Stimulated activated CD8-positive, alpha-beta memory T cell treated with anti-CD3 and anti-CD28 coated beads, Interleukin-7, amount 100 ng/mL, for 1 hour (primary cell): ENCODE results near the gene ABCB10.
"Not testable (repeated sequence)": the region's sequence is repeated elsewhere in the genome, so short reads cannot be mapped to it uniquely, and the experiment has no call there.

ENCODE experiments used
- DNase-seq, 2 donors: peaks; one replicate each; pipeline ENCODE4 v3.0.0-alpha.2; 2020; ENCODE audit warnings: low read depth in 2 of 2

Gene ABCB10

DNA sequence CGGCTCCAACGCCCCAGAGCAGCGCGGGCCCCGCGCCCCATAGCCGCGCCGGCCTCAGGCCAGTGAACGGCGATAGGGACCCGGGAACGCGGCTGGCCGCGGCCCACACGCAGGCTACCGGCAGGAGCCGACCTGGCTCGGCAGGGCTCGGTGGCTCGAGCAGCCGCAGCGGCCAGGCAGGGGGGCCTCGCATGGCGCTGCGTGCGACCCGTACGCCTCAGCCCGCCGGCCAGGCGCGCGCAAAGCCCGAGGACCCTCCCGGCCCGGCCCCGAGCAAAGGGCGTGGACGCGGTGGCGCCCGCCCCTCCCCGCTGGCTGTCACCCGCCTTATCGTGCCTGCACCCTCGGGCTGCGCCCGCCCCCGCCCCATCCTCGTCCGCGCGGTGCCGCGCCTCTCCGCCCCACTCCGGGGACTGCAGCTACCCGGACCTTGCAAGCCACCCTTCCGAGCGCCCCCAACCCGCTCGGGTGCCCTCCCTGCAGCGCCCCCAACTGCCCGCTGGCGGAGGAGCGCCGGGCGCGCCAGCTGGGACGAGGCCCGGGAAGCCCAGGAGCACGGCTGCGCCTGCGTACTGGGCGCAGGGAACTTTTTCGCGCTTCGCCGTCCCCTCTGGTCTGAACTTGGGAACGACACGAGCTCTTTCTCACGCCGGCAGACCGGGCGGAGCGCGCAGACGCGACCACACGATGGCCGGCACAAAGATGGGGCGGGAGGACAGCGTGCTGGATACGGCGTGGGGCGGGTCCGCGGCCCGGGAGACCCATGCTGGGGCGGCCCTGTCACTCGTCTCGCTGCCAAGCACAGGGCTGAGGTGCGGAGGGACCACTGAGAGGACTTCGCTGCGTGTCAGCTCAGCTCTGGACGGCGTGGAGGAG, at the start of gene ABCB10:
Gene ABCB10, minus strand, starts transcription at position 248 of the 876 bp plus-strand sequence. Its CDS starts 55 bp downstream, at position 193.
- peak; percentile 60 to 64 for DNase-seq

DNA sequence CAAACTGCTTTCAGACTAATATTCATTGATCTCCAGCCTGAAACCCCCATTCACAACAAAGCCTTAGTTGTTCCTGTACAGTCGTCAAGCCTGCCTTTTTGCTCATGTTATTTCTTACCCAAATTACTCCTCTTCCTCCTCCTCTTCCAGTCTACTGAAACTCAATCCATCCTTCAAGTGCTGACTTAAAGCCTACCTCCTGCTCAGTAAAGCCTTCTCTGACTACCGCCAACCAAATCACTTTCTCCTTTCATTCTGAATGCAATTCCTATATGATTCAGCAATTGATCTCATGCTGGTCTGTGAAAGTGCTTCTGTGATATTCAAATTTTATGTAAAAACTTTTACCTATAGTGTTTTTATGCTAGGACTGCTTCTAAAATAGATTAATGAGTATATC, 48.9 kb upstream of the ABCB10 start:
- no peak for DNase-seq

DNA sequence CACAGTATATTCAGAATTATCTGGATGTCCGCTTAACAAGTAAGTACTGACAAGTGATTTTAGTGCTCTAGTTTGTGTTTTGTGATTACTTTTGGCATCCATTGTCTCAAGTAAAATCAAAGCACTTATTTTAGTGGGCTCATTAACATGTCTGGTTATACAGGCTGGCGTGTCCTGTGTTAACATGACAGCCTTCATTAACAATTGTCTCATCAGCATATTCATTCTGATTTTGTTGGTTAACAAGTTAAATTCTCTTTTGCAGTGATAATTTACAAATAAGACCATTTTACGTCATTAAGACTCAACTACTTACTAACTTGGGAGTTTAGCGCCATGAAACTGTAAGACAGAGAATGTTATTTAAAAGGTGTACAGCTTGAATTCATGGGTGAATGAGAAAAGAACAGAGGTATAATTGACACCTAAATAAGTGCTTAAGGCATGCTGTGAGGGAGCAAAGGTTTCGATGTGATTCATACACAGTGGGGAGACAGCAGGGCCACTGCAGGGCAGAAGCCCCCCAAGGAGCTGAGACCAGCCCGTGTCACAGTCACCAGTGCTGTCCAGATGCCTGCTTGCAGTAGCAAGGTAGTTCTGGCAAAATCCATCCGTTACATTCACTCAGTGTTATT, 45.0 kb upstream of the ABCB10 start:
- no peak for DNase-seq

DNA sequence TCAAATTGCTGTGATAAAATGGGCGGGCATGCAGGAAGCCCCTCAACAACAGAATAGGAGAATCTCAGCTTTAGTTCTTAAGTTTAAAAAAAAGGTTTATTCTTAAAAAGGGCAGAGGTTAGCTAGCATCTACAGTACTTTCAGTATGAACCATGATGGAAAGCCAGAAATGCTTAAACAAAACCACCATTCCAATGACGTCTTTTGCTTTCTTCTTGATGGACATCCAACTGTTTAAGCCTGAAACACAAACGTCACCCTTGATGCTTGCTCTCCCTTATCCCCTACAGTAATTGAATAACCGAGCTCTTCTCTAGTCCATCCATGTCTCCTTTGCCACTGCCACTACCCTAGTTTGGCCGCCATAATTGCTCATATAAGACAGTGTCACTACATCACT, 41.7 kb upstream of the ABCB10 start:
- DNase-seq, result no peak

DNA sequence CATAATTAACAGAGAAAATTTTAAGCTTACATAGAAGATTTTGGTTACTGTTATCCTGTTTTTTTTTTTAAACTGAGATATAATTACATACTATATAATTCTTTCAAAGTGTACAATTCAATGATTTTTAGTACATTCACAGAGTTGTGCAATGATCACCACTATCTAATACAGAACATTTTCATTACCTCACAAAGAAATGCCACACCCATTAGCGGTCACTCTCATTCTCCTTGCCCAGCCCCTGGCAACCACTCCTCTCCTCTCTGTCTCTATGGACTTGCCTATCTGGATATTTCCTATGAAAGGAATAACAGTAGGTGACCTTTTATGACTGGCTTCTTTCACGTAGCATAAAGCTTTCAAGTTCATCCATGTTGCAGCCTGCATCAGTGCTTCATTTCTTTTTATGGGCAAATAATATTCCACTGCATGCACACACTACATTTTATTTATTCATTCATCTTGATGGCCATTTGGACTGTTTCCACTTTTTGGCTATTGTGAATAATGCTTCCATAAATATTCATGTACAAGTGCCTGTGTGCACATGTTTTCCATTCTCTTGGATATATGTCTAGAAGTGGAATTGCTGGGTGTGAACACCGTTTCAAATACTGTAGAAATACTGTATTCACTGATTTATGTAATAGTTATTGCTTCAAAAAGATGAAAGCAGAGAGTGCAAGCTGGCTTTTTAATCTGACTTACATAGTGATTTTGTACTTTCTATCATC, 40.9 kb upstream of the ABCB10 start:
- DNase-seq, result no peak

DNA sequence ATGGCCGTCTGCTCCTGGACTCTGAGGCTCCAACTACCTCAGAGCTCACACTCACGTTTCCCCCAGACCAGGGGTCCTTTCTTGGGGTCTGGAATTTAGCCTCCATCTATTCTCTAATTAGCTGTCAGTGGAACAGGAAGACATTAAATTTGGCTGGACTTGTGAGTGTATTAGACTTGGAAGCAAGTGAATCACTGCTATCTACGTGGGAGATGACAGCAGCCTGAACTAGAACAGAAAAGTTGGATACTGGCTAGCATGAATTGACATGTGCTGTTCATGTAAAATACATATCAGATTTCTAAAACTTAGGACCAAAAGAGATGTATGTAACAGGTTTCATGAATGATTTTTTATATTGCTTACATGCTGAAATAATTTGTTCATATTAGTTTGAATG, 39.4 kb upstream of the ABCB10 start:
- DNase-seq, result no peak

DNA sequence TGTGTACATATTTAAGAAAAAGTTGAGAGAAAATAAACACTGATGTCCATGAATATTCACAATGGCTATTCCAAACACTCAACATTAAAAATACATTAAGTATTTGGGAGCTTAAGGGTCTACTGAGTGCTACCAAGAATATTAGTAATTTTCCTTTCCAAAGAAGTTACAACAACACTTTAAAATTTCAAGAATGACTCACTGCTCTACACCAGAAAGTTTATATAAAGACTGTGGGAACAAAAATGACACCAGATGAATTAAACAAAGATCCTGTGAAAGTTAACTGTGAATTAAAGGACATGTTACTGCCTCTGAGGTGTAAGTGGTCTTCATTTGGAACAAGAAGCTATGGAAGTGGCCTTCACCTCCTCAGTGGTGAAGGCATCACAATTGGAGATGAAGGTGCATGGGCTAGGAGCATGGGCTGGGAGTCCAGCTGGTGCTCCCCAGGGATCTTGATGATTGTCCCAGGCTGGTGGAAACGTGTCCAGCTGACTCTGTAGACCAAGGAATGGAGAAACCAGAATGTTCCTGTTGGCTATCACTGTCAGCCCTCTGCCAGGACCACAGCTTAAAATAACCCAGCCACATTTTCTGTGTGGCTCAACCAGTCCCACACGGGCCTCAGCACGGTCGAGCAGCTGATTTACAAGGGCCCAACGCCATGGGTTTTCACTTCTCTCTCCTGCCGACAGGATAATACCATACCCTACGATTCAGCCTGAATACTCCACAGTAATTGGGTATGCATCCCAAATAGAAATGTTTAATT, 38.6 kb upstream of the ABCB10 start:
- no peak for DNase-seq

DNA sequence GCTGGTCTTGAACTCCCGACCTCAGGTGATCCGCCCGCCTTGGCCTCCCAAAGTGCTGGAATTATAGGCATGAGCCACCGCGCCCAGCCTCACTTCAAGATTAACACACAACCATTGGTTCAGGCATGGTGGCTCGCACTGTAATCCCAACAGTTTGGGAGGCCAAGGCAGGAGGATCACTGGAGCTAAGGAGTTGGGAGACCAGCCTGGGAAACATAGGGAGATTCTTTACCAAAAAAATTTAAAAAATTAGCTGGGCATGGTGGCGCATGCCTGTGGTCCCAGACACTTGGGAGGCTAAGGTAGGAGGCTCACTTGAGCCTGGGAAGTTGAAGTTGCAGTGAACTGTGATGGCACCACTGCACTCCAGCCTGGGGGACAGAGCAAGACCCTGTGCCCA, 37.4 kb upstream of the ABCB10 start:
- not testable (repeated sequence) for DNase-seq

DNA sequence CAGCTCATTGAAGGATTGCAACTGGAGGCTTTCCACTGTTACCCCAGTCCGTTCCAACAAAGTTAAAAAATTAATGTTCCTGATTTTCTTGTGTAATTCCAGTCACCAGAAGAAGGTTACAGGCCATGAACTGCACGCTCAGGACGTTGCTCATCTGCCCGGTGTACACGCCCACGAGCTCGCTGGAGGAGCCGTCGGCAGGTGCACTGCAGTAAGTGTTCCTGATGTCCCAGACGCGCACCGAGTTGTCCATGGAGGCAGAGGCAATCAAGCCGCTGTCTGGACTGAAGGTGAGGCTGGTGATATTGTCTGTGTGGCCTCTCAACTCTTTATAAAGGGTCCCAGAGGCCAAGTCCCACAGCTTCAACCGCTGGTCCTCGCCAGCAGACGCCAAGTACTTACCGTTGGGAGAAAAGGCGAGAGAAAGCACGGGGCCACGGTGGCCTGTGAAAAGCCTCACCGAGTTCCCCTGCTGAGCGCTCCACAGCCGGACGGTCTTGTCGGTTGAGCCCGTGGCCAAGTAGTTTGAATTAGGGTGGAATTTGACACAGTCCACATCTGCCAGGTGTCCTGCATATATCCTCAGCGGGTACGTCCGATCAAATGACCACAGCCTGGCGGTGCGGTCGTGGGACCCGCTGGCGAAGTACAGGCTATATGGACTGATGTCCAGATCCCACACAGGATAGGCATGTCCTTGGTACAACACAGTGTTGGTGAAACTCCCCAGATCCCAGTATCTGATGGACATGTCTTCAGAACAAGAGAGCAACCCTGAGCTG, 35.9 kb upstream of the ABCB10 start:
- no peak for DNase-seq

DNA sequence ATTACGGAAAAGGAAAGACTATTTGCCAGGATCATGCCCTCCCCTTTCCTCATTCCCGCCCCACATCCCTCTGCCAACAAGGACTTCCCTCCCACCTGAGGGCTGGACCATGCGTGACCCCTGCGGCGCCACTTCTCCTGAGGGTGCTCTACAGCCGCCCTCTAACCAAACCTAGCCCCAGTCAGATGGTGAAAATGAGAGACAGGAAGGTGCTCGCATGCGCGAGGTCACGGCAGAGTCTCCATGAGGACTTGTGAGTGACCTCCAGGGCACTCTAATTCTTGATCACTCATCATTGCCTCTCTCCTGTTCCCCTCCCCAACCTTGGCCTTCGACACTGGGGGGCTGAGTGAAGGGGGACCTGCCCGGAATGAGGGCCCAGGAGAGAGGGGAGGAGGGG, 35.3 kb upstream of the ABCB10 start:
- no peak for DNase-seq

DNA sequence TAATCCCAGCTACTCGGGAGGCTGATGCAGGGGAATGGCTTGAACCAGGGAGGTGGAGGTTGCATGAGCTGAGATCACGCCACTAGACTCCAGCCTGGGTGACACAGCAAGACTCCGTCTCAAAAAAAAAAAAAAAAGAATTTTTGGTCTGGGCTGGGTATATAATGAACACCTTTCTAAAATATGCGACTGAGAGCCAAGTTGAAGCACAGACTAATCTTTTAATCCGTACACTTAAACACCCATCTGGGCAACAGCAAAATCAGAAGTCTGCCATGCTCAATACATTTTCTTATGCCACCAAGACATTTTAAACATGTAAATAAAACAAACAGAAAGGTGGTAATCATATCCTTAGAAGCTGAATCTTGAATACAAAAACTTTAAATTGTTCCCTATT, 31.6 kb upstream of the ABCB10 start:
- no peak for DNase-seq

DNA sequence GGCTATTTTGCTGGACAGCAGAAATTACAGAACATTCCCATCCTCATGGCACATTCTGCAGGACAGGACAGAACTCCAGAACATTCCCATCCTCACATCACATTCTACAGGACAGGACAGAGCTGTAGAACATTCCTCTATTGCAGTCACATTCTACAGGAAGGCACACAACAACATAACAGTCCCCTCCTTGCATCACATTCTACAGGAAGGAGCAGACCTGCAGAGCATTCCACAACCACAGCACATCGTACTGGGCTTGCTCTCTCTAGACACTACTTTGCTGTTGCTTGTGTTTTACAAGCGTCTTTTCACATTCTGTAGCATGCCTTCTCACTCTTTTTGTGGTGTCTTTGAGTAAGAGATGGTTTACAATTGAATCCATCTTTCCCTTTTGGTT, 26.8 kb upstream of the ABCB10 start:
- DNase-seq, result no peak

DNA sequence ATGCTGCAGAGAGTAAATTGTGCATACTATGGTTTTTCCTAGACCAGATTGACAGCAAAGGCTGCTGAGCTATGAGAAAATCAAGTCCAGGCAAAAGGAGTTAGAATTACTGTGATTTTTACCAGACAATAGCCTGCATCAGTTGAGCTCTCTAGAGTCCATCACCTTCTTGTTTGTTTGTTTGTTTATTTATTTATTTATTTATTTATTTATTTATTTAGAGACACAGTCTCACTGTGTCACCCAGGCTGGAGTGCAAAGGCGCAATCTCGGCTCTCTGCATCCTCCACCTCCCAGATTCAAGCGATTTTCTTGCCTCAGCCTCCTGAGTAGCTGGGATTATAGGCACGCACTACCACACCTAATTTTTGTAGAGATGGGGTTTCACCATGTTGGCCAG, 24.2 kb upstream of the ABCB10 start:
- no peak for DNase-seq

DNA sequence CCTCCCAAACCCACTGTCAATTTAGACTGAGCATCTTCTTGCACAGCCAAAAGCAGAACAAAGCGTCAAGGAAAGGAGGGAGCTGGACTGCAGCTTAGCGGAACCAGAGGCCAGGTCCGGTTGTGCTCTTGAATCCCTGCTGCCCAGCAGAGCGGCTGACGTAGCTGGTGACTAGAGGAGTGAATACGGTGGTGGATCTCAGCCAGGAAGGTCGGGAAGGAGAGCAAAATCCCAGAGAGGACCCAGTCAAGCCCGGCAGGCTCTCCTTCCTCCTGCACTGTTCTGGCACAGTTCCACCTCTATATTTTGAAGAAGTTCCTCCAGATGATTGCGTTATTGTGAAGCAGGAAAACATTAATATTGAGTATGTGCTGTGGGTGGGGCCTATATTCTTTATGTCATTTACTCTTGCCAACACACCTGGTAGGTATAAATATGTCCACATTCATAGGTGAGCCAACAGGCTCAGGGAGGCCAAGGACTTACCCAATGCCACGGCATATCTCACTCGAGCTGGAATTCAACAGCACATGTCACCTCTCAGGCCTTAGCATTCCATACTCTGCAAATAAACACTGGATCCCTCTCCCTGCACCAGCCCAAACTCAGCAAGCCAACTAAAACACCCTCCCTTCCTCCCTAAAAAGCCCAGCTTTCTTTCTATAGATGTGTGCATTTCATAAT, 23.6 kb upstream of the ABCB10 start:
- DNase-seq, result no peak

DNA sequence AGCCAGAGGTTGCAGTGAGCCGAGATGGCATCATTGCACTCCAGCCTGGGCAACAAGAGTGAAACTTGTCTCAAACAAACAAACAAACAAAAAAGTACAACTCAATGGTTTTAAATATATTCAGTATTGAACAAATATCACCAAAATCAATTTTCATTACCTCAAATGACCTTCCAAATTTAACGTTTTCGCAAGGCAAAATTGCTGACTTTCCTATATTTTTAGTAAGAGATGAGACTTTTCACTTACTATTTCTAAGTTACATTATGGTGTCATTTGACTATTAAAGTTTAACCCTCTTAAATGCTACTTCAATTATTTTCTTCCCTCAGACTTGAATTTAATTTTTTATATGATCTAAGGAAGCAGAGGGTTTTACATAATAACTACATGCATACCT, 23.0 kb upstream of the ABCB10 start:
- no peak for DNase-seq

DNA sequence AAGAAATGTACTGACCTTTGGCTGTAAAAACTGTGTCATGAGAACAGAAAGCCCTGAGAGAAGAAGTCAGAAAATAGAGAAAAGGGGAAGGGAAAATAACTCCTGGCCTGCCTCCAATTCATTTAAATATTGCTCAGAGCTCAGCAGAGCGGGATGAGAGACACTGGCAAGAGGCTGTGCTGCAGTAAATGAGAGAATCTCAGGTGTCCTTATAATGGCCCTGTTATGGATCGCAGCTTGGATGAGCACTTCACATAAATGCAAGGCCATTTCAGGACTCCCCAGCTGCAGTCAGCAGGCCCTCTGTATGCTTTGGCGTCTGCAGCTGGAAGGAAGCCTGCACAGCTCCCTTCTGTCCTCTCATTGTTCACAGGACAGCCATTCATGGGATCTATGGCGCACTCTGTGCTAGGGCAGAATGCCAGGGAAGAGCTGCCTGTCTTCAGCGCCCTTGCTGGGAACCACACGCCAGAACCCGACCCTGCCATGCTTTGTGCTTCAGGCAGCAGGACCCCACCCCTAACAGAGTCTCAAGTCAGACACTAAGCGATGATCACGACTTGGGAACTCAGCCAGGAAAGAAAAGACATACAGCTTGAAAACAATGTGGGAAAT, 20.7 kb upstream of the ABCB10 start:
- no peak for DNase-seq

DNA sequence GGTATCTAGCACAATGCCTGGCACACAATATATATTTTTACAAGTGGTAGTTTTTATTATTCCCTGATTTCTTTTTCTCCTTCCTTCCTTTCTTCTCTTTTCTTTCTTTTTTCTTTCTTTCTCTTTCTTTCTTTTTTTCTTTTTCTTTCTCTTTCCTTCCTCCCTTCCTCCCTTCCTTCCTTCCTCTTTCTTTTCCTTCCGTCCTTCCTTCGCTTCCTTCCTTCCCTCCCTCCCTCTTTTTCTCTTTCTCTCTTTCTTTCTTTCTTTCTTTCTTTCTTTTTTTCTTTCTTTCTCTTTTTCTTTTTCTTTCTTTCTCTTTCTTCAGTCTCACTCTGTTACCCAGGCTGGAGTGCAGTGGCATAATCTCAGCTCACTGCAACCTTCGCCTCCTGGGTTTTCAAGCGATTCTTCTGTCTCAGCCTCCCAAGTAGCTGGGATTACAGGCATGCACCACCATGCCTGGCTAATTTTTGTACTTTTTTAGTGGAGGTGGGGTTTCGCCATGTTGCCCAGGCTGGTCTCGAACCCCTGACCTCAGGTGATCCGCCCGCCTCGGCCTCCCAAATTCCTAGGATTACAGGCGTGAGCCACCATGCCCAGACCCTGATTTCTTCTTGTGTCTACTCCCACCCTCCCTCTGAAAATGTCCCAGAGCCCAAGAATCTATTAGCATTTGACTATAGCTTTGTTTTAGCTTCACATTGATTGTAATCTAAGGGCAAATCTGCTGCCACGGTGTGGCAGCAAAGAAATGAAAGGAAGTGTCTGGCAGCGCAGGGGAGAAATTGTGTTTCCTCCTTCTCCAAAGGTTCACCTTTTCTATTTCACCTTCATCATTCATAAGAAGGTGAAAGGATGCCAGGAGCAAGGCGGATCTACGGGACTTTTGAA, 19.9 kb upstream of the ABCB10 start:
- no peak for DNase-seq

DNA sequence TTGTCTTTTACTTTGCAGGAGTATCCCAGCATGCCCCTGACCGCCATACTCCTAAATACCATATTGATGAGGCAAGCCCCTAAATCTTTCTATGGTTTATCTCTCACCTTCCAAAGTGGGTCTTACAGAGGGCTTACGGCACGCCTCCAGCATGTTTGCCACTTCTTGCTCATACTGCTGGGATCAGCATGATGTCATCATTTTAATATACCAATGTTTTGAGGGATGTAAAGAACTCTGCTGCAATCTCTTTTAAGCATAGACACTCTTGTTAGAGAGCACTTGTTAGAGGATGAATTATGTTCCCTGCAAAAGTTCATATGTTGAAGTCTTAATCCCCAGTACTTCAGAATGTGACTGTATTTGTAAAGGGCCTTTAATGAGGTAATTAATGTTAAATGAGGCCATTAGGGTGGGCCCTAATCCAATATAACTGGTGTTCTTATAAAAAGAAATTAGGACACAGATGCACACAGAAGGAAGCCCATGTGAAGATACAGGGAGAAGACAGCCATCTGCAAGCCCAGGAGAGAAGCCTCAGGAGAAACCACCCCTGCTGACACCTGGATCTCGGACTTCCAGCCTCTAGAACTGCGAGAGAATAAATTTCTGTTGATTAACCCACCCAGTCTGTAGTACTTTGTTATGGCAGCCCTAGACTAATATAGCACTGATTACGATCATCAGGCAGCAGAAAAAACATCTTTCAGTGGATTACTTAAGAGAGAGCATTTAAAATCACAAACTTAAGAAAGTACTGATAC, 16.4 kb upstream of the ABCB10 start:
- no peak for DNase-seq
